ENCODE data around the gene MTCP1.

DNA sequence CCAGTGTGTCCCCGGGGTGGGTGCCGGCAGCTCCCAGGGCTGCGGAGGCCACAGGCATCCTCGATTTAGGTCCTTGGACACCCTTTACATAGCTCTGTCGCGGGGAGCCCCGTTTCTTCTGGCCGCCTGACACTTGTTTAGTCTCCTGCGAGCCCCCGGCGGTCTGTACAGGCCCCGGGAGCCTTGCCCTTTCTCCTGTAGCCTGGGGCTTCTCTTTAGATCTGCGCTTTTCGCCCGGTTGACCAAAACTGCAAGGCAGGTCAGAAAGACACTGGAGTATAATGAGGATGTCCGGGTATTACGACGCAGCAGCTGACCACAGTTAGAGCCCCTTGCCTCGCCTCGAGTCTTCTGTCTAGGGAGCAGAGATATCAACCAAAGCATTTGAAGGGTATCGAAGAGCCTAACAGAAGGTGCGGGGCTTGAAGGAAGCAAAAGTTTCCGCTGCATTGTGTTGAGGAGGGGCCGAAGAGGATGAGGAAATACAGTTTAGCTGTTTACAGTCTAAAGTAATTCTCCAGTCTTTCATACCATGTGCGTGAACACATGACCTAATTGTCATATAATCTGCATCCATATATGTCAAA lies 851 bp upstream of the MTCP1 start:
- TF ChIP-seq, protein P1, sequence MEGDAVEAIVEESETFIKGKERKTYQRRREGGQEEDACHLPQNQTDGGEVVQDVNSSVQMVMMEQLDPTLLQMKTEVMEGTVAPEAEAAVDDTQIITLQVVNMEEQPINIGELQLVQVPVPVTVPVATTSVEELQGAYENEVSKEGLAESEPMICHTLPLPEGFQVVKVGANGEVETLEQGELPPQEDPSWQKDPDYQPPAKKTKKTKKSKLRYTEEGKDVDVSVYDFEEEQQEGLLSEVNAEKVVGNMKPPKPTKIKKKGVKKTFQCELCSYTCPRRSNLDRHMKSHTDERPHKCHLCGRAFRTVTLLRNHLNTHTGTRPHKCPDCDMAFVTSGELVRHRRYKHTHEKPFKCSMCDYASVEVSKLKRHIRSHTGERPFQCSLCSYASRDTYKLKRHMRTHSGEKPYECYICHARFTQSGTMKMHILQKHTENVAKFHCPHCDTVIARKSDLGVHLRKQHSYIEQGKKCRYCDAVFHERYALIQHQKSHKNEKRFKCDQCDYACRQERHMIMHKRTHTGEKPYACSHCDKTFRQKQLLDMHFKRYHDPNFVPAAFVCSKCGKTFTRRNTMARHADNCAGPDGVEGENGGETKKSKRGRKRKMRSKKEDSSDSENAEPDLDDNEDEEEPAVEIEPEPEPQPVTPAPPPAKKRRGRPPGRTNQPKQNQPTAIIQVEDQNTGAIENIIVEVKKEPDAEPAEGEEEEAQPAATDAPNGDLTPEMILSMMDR (conservative IDR thresholded peaks at IDR 0.05 in 1 of 2, IDR thresholded peaks at IDR 0.05 in 1 of 2; ENCODE audit: extremely low read depth in 1 of 2, insufficient read depth in 1 of 2, low read depth in 1 of 2, low read length in 2 of 2), result no peak
- no peak for TF ChIP-seq EZH2 (IDR thresholded peaks at IDR 0.05; ENCODE audit: borderline replicate concordance, low read length)

Measured in mammary epithelial cell (primary cell).